GM12874 (cell line): ENCODE measurements around the gene LONP1.

Experiments used
- TF ChIP-seq, protein P1 (sequence below): IDR thresholded peaks from 2 replicates; pipeline ENCODE4 v1.5.1; 2011; ENCODE audit warnings: low read depth, mild to moderate bottlenecking, control low read depth, low read length, moderate library complexity; ENCODE audit not compliant: insufficient read depth

Gene LONP1

DNA sequence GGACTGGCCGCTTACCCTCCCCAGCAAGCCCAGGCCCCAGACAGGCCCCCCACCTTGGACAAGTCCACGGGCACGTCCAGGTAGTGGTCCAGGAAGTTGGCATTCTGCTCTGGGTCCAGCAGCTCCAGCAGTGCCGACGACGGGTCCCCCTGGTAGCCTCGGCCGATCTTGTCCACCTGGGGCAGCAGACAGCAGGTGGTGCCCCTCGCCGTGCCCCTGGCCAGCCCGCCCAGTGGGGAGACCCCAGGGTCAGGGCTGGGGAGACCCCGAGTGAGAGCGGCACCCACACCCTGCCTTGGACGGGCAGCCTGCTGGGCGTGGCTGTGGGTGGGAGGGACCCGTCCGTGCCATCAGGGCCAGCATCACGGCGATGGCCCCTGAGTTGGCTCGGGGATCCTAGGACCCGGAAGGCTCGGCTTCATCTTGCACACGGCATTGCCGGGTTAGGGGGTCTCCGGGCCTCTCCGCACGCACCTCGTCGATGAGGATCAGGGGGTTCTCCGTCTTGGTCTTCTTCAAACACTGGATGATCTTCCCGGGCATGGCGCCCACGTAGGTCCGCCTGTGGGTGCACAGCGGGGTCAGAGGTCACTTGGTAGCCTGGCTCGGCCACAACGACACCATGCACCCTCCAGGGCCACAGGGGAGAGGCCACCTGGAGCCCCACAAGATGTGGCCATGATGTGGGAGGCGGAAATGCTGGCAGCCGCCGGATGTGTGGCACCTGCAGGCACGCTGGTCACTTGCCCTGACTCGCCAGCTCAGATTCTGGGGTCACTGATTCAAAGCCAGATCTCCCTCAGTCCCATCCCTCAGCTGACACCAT lies 23.5 kb downstream of the LONP1 start:
- TF ChIP-seq, protein P1, sequence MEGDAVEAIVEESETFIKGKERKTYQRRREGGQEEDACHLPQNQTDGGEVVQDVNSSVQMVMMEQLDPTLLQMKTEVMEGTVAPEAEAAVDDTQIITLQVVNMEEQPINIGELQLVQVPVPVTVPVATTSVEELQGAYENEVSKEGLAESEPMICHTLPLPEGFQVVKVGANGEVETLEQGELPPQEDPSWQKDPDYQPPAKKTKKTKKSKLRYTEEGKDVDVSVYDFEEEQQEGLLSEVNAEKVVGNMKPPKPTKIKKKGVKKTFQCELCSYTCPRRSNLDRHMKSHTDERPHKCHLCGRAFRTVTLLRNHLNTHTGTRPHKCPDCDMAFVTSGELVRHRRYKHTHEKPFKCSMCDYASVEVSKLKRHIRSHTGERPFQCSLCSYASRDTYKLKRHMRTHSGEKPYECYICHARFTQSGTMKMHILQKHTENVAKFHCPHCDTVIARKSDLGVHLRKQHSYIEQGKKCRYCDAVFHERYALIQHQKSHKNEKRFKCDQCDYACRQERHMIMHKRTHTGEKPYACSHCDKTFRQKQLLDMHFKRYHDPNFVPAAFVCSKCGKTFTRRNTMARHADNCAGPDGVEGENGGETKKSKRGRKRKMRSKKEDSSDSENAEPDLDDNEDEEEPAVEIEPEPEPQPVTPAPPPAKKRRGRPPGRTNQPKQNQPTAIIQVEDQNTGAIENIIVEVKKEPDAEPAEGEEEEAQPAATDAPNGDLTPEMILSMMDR, result no peak

DNA sequence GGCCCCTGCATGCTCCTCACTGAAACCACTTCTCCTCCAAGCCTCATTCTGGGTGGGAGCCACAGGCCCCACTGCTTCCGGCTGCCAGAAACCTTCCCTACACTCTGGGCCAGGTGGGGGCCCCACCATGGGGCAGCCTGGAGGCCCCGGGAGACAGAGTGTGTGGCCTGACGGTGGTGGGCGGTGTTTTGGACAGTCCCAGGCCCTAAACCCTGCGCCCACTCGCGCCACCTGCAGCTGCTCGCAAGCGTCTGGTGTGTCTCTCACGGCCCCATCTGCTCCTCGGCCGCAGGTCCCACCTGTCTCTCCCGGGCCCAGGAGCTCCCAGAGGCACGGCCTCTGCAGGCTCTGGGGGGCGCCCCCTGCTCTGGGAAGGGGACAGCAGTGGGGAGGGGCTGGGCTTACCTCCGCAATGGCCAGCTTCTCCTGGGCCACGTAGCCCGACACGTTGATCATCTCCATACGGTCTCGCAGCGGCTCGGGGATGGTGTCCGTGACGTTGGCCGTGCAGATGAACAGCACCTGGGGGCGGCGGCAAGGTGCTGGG lies 24.2 kb downstream of the LONP1 start:
- TF ChIP-seq, protein P1, result no peak

DNA sequence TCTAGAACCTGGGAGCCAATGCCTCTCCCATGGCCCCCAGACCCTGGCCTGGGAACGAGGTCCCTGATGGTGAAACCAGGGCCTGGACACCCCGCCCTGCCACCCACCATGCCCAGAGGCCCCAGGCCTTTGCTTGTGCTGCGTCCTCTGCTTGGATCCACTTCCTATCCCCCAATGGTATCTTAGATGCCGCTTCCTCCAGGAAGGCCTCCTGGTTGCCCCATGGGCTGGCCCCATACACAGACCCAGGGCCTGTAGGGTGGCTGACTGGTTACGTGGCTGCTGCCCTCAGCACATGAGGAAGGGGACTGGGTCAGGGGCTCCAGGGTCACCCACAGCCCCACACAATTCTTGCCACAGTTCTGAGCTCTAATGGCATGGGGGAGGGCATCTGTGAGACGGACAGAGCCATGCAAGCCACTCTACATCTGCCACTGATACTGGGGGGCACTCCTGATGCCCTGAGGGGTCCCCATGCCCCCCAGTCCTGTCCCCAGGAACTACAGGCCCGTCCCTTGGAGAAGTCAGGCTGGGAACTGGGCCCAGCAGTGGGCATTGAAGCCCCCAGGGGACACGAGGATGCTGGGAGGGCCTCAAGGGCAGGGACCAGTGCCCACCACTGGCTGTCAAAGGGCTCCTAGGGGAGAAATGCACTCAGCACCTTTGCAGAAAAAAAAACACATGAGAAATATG lies 24.8 kb downstream of the LONP1 start:
- TF ChIP-seq, protein P1, result no peak

DNA sequence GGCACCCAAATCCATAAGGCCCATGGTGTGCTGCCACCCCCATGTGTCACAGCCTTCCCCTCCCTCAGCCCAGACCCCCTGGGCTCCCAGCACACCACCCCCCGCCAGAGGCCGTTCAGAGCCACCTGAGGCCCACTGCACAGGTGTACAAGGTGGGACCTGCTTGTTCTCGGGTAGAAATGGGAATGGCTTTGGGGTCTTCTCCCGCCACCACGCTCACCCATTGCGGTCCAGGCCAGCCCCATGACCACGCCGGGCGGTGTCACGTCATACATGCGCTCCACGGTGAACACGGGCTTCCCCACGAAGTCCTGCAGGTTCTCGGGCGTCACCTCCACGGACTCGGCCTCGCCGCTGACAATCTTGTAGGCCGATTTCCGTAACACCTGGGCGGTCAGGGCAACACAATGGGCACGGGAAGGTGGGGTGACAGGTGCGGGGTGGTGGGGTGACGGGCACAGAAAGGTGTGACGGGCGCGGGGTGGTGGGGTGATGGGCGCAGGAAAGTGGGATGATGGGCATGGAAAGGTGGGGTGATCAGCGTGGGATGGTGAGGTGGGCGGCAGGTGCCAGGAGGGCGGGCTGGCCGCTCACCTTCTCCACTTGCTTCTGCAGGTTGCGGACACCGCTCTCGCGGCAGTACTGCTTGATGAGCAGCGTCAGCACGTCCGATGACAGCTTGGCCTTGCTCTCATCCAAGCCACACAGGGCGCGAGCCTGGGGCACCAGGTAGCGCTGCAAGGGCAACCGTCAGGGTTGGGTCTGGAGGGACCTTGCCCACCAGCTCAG lies 25.6 kb downstream of the LONP1 start:
- TF ChIP-seq, protein P1, result no peak

DNA sequence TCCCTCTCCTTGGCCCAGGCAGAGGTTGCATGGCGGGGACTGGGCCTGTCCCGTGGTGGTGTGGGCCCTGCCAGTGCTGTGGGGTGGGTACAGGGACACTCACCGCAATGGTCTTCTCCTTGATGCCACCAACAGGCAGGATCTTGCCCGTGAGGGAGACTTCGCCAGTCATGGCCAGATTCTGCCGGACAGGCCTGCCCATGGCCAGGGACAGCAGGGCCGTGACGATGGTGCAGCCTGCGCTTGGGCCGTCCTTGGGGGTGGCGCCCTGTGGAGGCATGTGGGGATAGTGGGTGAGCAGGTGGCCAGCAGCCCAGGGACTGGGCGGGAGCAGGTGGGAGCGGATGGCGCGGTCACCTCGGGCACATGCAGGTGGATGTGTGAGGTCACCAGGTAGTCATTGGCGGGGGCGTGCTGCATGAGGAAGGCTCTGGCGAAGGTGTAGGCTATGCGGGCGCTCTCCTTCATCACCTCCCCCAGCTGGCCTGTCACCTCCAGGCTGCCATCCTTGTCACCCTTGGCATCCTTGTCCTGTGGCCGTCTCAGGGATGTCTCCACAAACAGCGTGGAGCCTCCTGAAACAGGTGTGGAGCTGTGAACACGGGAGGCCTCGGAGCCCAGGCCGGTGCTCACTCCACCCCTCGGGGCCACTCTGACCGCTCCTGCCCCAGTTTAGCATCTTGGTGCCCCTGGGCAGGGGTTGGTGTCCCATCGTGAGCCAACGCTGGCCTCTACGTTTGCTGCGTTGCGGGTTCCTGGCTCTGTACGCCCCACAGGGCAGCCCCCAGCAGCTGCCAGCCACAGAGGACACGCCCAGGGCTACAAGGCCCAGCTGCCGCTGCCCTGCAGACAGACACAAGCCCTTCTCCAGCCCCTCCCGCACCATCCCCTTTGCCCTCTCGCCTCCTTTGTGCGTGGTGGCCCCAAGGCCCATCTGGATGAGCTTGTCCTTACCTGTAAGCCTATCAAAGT lies 26.5 kb downstream of the LONP1 start:
- TF ChIP-seq, protein P1, result no peak

DNA sequence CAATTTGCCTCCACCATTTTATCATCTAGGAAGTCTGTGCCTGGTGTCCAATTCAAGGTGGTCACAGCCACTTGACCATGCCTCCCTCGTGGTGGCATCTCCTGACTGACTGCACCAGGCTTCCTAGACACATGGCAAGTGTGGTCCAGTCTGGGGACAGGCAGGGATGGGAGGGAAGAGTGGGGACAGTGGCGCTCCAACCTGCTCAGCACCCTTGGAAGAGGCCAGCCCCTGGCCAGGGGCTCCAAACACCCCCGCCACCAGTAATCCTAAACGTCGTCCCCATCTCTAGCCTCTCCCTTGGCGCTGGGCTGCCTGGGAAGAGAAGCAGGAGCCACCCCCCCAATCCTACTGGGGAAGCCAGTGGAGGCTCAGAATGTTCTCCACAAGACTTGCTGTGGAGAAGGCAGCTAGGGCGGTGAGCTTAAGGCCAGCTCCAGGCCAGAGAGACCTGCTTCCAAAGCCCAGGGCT lies 27.2 kb downstream of the LONP1 start:
- TF ChIP-seq, protein P1, result no peak
